Activated CD4-positive, CD25-positive, alpha-beta regulatory T cell treated with anti-CD3 and anti-CD28 coated beads, Interleukin-2, amount 50 U/mL, for 72 hours (primary cell): ENCODE measurements around the gene GNB1L.
"Not testable (repeated sequence)": the region's sequence is repeated elsewhere in the genome, so short reads cannot be mapped to it uniquely, and the experiment has no call there.

Experiments used
- DNase-seq: peaks from one replicate; pipeline ENCODE4 v3.0.0; 2021

Gene GNB1L

GRCh38 chr22:19842393-19843106 lies 12.1 kb downstream of the GNB1L start:
- DNase-seq: no peak

- DNase-seq: no peak
Observed at GRCh38 chr22:19841641-19842392, 12.9 kb downstream of the GNB1L start.

- DNase-seq: no peak
Observed at GRCh38 chr22:19840955-19841640, 13.6 kb downstream of the GNB1L start.

- DNase-seq: no peak
Observed at GRCh38 chr22:19840059-19840458, 14.6 kb downstream of the GNB1L start.

GRCh38 chr22:19837915-19838314 lies 16.8 kb downstream of the GNB1L start:
- no peak for DNase-seq

GRCh38 chr22:19836512-19836911 lies 18.2 kb downstream of the GNB1L start:
- DNase-seq: no peak

GRCh38 chr22:19834599-19834998 lies 20.1 kb downstream of the GNB1L start:
- no peak for DNase-seq

GRCh38 chr22:19833327-19833726 lies 21.3 kb downstream of the GNB1L start:
- DNase-seq: not testable (repeated sequence)

GRCh38 chr22:19832476-19833108 lies 22.1 kb downstream of the GNB1L start:
- no peak for DNase-seq

- not testable (repeated sequence) for DNase-seq
Observed at GRCh38 chr22:19831979-19832378, 22.7 kb downstream of the GNB1L start.

GRCh38 chr22:19831016-19831415 lies 23.7 kb downstream of the GNB1L start:
- DNase-seq: no peak

- DNase-seq: no peak
Observed at GRCh38 chr22:19828035-19828401, 26.7 kb downstream of the GNB1L start.

- DNase-seq: no peak
Observed at GRCh38 chr22:19827341-19828034, 27.2 kb downstream of the GNB1L start.

- no peak for DNase-seq
Observed at GRCh38 chr22:19826619-19826950, 28.1 kb downstream of the GNB1L start.

GRCh38 chr22:19825904-19826618 lies 28.6 kb downstream of the GNB1L start:
- DNase-seq: no peak

GRCh38 chr22:19824926-19825339 lies 29.7 kb downstream of the GNB1L start:
- peak; percentile 21 for DNase-seq

GRCh38 chr22:19824212-19824925 lies 30.3 kb downstream of the GNB1L start:
- no peak for DNase-seq

GRCh38 chr22:19823902-19824211 lies 30.8 kb downstream of the GNB1L start:
- DNase-seq: no peak

- DNase-seq: no peak
Observed at GRCh38 chr22:19823191-19823901, 31.3 kb downstream of the GNB1L start.

GRCh38 chr22:19822301-19823117 lies 32.2 kb downstream of the GNB1L start:
- no peak for DNase-seq
